Measurements from ENCODE around the gene RPTOR. TPM values are rescaled to one million over a fixed set of nuclear protein-coding genes. Genes with fewer than 3 reads are reported as not detected.

Gene RPTOR
- total RNA-seq, 1 experiment from 2014 or later = 58.0 TPM

DNA sequence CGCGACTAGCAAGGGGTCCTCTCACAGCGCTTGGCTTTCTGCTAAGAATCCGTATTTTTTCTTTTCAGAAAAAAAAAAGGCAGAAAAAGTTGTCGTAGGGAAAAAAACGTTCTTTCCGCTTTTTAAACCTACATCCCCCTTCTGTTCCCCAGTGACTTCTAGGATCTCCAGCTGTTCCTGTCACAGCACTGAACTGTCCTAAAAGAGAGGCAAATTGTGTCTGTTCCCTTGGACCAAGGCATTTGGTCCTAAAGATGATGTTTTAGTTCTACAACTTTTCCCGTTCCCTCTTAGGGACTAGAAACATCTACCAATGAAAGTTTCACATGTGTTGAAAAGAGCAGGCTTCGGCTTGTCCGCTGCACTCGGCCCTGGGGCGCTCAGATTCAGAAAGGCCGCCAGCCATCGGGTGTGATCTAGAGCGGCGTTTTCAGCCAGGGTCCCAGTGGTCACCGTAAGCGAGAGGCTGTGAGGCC lies 346.3 kb downstream of the RPTOR start:
- in situ Hi-C loops (cut with HindIII; ENCODE audit: low pct_unique_long_range_greater_than_20kb, low sequenced_read_pairs) (no loop called here), intact Hi-C loops (cut with micrococcal nuclease; ENCODE audit: unreplicated experiment) (no loop called here)
- ATAC-seq = peak; percentile 1; the same call in 1 of the 2 replicates
- H3K4me3 ChIP-seq (ENCODE audit: low read depth in 2 of 2, low read length in 2 of 2) = no peak overlapping the region
- H3K27ac ChIP-seq (ENCODE audit: low read length) = peak overlapping the region; percentile 77
- ChIA-PET CTCF (no interaction called here), POLR2A (interaction anchor here (0.7 kb wide), 1 partner anchor 11 kb away, joined by 3 read pairs; no protein-coding TSS in a partner anchor)
- no peak for TF ChIP-seq TCF7L2 (IDR thresholded peaks at IDR 0.05; ENCODE audit: low read depth, low read length)
- H3K9me3 ChIP-seq (ENCODE audit: control insufficient read depth, insufficient read depth, low read depth, low read length) = no peaks in the 10 kb centered on the region
- peaks cover 22% of the 10 kb centered on the region for H3K4me1 ChIP-seq (ENCODE audit: control insufficient read depth, insufficient read depth, low read length)
- no peaks in the 10 kb centered on the region for H3K27me3 ChIP-seq (ENCODE audit: control insufficient read depth, insufficient read depth, low read length)
- peaks cover 3% of the 10 kb centered on the region; the same call in 1 of the 2 replicates for H3K36me3 ChIP-seq (ENCODE audit: control insufficient read depth, insufficient read depth, low read length)
- no peak for DNase-seq (ENCODE audit: low read depth, low spot score)
- BruUV-seq (replicated peaks) = no TSS peak

DNA sequence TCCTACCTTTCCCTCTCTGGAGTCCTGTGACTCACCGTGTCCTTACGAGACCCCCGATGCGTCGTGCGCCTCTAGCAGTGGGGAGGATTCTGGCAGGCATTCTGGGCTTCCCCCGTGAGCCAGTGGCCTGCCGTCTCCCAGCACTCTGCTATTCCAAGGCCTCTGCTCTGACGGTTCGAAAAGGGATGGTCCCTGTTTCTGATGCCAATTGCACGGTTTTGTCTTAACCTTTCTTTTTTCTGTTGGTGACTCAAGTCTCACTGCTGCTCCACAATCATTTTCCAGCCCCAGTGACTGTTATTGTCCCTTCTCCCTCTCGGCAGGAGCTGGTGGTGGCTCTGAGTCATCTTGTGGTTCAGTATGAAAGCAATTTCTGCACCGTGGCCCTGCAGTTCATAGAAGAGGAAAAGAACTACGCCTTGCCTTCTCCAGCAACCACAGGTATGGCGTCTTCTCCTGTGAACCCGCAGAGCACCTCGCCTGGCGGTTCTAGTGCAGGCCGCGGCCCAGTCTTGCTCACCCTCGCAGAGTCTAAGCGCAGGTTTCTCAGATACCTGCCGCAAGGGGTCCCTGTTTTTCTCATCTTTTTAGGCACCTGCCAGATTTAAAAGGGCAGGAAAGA lies 346.9 kb downstream of the RPTOR start:
- H3K4me1 ChIP-seq (ENCODE audit: control insufficient read depth, insufficient read depth, low read length) = peaks cover 22% of the 10 kb centered on the region
- peak overlapping the region; percentile 77 for H3K27ac ChIP-seq (ENCODE audit: low read length)
- H3K36me3 ChIP-seq (ENCODE audit: control insufficient read depth, insufficient read depth, low read length) = peaks cover 3% of the 10 kb centered on the region; the same call in 1 of the 2 replicates
- TF ChIP-seq, protein P1, sequence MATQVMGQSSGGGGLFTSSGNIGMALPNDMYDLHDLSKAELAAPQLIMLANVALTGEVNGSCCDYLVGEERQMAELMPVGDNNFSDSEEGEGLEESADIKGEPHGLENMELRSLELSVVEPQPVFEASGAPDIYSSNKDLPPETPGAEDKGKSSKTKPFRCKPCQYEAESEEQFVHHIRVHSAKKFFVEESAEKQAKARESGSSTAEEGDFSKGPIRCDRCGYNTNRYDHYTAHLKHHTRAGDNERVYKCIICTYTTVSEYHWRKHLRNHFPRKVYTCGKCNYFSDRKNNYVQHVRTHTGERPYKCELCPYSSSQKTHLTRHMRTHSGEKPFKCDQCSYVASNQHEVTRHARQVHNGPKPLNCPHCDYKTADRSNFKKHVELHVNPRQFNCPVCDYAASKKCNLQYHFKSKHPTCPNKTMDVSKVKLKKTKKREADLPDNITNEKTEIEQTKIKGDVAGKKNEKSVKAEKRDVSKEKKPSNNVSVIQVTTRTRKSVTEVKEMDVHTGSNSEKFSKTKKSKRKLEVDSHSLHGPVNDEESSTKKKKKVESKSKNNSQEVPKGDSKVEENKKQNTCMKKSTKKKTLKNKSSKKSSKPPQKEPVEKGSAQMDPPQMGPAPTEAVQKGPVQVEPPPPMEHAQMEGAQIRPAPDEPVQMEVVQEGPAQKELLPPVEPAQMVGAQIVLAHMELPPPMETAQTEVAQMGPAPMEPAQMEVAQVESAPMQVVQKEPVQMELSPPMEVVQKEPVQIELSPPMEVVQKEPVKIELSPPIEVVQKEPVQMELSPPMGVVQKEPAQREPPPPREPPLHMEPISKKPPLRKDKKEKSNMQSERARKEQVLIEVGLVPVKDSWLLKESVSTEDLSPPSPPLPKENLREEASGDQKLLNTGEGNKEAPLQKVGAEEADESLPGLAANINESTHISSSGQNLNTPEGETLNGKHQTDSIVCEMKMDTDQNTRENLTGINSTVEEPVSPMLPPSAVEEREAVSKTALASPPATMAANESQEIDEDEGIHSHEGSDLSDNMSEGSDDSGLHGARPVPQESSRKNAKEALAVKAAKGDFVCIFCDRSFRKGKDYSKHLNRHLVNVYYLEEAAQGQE (IDR thresholded peaks at IDR 0.05; ENCODE audit: insufficient read depth in 1 of 2, low read depth in 2 of 2, low read length in 1 of 2) = no peak
- TF ChIP-seq SIN3A (IDR thresholded peaks at IDR 0.05; ENCODE audit: borderline replicate concordance, insufficient read depth, low read depth, low read length) = no peak
- CTCF ChIA-PET = no interaction called here
- POLR2A ChIA-PET = no interaction called here
- peak overlapping the region in 1 of 2 experiments; percentile 10; a peak in 1 of 4 replicates for H3K4me3 ChIP-seq (ENCODE audit: low read depth in 2 of 2, low read length in 2 of 2)
- intact Hi-C loops (cut with micrococcal nuclease; ENCODE audit: unreplicated experiment) = no loop called here
- BruUV-seq (replicated peaks) = no TSS peak
- in situ Hi-C loops (cut with HindIII; ENCODE audit: low pct_unique_long_range_greater_than_20kb, low sequenced_read_pairs) = no loop called here
- peak; percentile 86 for ATAC-seq
- H3K9me3 ChIP-seq (ENCODE audit: control insufficient read depth, insufficient read depth, low read depth, low read length) = no peaks in the 10 kb centered on the region
- H3K27me3 ChIP-seq (ENCODE audit: control insufficient read depth, insufficient read depth, low read length) = no peaks in the 10 kb centered on the region
- DNase-seq (ENCODE audit: low read depth, low spot score) = peak; percentile 53

DNA sequence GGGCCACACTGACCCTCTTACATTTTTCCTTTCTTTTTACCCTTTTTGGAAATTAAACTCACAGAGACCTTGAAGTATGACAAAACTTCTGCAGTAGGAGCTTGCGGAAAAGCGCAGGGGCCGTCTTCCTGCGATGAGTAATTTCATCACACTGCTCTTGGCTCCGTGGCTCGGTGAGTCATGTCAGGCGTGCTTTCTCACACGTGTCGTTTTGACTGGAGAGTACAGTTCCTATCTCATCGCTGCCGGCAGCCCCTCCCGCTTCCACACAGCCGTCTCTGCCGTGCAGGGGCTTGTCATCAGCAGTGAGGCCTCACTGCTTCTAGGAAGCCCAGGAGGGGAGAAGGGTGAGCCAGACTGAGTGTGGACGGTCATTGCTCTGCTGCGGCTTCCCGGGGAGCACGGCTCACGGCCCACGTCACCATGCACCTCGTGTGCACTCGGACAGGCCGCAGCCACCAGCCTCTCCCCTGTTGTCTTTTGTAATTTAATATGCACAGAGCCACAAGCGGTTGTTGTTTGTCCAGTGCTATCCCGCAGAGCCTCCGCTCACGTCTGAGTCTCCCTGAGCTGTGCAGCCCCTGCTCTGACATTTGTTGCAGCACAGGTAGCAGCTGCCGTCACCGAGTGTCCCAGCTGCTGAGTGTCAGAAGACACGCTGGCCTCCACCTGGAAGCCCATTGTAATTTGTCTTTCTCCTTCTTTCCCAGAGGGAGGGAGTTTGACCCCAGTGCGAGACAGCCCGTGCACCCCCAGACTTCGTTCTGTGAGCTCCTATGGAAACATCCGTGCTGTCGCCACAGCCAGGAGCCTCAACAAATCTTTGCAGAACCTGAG lies 347.6 kb downstream of the RPTOR start:
- BruUV-seq (replicated peaks) = no TSS peak
- in situ Hi-C loops (cut with HindIII; ENCODE audit: low pct_unique_long_range_greater_than_20kb, low sequenced_read_pairs) (no loop called here), intact Hi-C loops (cut with micrococcal nuclease; ENCODE audit: unreplicated experiment) (no loop called here)
- peak overlapping the region; percentile 77 for H3K27ac ChIP-seq (ENCODE audit: low read length)
- TF ChIP-seq, protein P1 (IDR thresholded peaks at IDR 0.05; ENCODE audit: insufficient read depth in 1 of 2, low read depth in 2 of 2, low read length in 1 of 2) = no peak
- TF ChIP-seq TCF7L2 (IDR thresholded peaks at IDR 0.05; ENCODE audit: low read depth, low read length) (no peak), POLR2AphosphoS5 (IDR thresholded peaks at IDR 0.05; ENCODE audit: low read depth, low read length) (no peak), SIN3A (IDR thresholded peaks at IDR 0.05; ENCODE audit: borderline replicate concordance, insufficient read depth, low read depth, low read length) (no peak)
- TF ChIP-seq, protein P2, sequence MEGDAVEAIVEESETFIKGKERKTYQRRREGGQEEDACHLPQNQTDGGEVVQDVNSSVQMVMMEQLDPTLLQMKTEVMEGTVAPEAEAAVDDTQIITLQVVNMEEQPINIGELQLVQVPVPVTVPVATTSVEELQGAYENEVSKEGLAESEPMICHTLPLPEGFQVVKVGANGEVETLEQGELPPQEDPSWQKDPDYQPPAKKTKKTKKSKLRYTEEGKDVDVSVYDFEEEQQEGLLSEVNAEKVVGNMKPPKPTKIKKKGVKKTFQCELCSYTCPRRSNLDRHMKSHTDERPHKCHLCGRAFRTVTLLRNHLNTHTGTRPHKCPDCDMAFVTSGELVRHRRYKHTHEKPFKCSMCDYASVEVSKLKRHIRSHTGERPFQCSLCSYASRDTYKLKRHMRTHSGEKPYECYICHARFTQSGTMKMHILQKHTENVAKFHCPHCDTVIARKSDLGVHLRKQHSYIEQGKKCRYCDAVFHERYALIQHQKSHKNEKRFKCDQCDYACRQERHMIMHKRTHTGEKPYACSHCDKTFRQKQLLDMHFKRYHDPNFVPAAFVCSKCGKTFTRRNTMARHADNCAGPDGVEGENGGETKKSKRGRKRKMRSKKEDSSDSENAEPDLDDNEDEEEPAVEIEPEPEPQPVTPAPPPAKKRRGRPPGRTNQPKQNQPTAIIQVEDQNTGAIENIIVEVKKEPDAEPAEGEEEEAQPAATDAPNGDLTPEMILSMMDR (IDR thresholded peaks at IDR 0.05) = no peak
- peak overlapping the region in 1 of 2 experiments; percentile 10; a peak in 1 of 4 replicates for H3K4me3 ChIP-seq (ENCODE audit: low read depth in 2 of 2, low read length in 2 of 2)
- peak; percentile 78 for ATAC-seq
- H3K9me3 ChIP-seq (ENCODE audit: control insufficient read depth, insufficient read depth, low read depth, low read length) = no peaks in the 10 kb centered on the region
- POLR2A ChIA-PET = no interaction called here
- H3K4me1 ChIP-seq (ENCODE audit: control insufficient read depth, insufficient read depth, low read length) = peaks cover 22% of the 10 kb centered on the region
- peaks cover 3% of the 10 kb centered on the region; the same call in 1 of the 2 replicates for H3K36me3 ChIP-seq (ENCODE audit: control insufficient read depth, insufficient read depth, low read length)
- CTCF ChIA-PET = no interaction called here
- no peaks in the 10 kb centered on the region for H3K27me3 ChIP-seq (ENCODE audit: control insufficient read depth, insufficient read depth, low read length)
- DNase-seq (ENCODE audit: low read depth, low spot score) = peak; percentile 77
